GM23338 (cell line): ENCODE results near the gene DOLK. TPM values are rescaled to one million over a fixed set of nuclear protein-coding genes. Genes with fewer than 3 reads are reported as not detected.

Experiments
- ATAC-seq: fragments of 200-7000 bp; cut with Tn5 transposase; 3 replicates; pipeline ENCODE4 v1.9.1; 2020
- DNase-seq: peaks from one replicate; pipeline ENCODE4 v3.0.0-alpha.2; 2015; ENCODE audit warnings: low spot score
- H2AFZ ChIP-seq: fragments of 200-600 bp; sonication (generic); 2 replicates; pipeline ENCODE4 v1.8.0; 2016; ENCODE audit warnings: antibody characterized with exemption, mild to moderate bottlenecking, moderate library complexity
- H3F3A ChIP-seq: fragments of 200-600 bp; sonication (generic); replicated peaks from 2 replicates; pipeline ENCODE4 v1.8.0; 2017; ENCODE audit warnings: antibody characterized with exemption, mixed run types, low read depth
- H3K27ac ChIP-seq: fragments of 200-600 bp; sonication (generic); 2 replicates; pipeline ENCODE4 v1.6.1; 2016; ENCODE audit warnings: low read depth
- H3K27me3 ChIP-seq: fragments of 200-600 bp; sonication (generic); 2 replicates; pipeline ENCODE4 v1.8.0; 2016; ENCODE audit warnings: mild to moderate bottlenecking, mixed run types, moderate library complexity; ENCODE audit not compliant: insufficient read depth
- H3K36me3 ChIP-seq: fragments of 200-600 bp; sonication (generic); 2 replicates; pipeline ENCODE4 v1.8.0; 2016; ENCODE audit warnings: mild to moderate bottlenecking; ENCODE audit not compliant: insufficient read depth
- H3K4me1 ChIP-seq: fragments of 200-600 bp; sonication (generic); 2 replicates; pipeline ENCODE4 v1.8.0; 2016; ENCODE audit warnings: mild to moderate bottlenecking, moderate library complexity; ENCODE audit not compliant: insufficient read depth
- H3K4me2 ChIP-seq: fragments of 200-600 bp; sonication (generic); 2 replicates; pipeline ENCODE4 v1.7.1; 2017; ENCODE audit warnings: mixed run types
- H3K4me3 ChIP-seq: fragments of 200-600 bp; sonication (generic); 2 replicates; pipeline ENCODE4 v1.6.1; 2016; ENCODE audit warnings: mixed run types
- H3K79me2 ChIP-seq: fragments of 200-600 bp; sonication (generic); replicated peaks from 2 replicates; pipeline ENCODE4 v1.8.0; 2017; ENCODE audit warnings: mild to moderate bottlenecking; ENCODE audit not compliant: insufficient read depth
- H3K9me2 ChIP-seq: fragments of 200-600 bp; sonication (generic); 2 replicates; pipeline ENCODE4 v1.8.0; 2017; ENCODE audit not compliant: insufficient read depth
- H4K20me1 ChIP-seq: fragments of 200-600 bp; sonication (generic); replicated peaks from 2 replicates; pipeline ENCODE4 v1.8.0; 2017; ENCODE audit warnings: mild to moderate bottlenecking; ENCODE audit not compliant: insufficient read depth
- H3K27ac Mint-ChIP-seq: 2 replicates; pipeline ENCODE4 v1.8.0; 2020; ENCODE audit warnings: inconsistent platforms, mild to moderate bottlenecking, moderate library complexity, mixed read lengths
- H3K27me3 Mint-ChIP-seq: 3 replicates; pipeline ENCODE4 v1.8.0; 2022; ENCODE audit warnings: low read depth, mild to moderate bottlenecking, moderate library complexity, mixed read lengths, inconsistent platforms; ENCODE audit not compliant: insufficient read depth, poor library complexity
- H3K36me3 Mint-ChIP-seq: 3 replicates; pipeline ENCODE4 v1.8.0; 2021; ENCODE audit warnings: low read depth, mild to moderate bottlenecking, inconsistent platforms, moderate library complexity, mixed read lengths
- H3K4me1 Mint-ChIP-seq: 3 replicates; pipeline ENCODE4 v1.8.0; 2020; ENCODE audit warnings: mild to moderate bottlenecking, inconsistent platforms, mixed read lengths
- H3K4me3 Mint-ChIP-seq: 3 replicates; pipeline ENCODE4 v1.8.0; 2021; ENCODE audit warnings: moderate library complexity, mild to moderate bottlenecking, inconsistent platforms, mixed read lengths
- H3K9me3 Mint-ChIP-seq: 3 replicates; pipeline ENCODE4 v1.8.0; 2020; ENCODE audit warnings: moderate library complexity, mild to moderate bottlenecking, inconsistent platforms, mixed read lengths
- CREB1 ChIP-seq: fragments of 250-450 bp; sonication (Bioruptor Pico); IDR thresholded peaks from 2 replicates; pipeline ENCODE4 v1.5.0; 2020; ENCODE audit warnings: low read depth, mild to moderate bottlenecking, moderate library complexity
- EZH2 ChIP-seq: fragments of 200-600 bp; sonication (generic); IDR thresholded peaks from one replicate; pipeline ENCODE4 v1.8.0; 2017; ENCODE audit warnings: antibody characterized with exemption, mild to moderate bottlenecking, low read depth; ENCODE audit not compliant: unreplicated experiment
- EZH2phosphoT487 ChIP-seq: fragments of 200-600 bp; sonication (generic); IDR thresholded peaks from one replicate; pipeline ENCODE4 v1.8.1; 2018; ENCODE audit warnings: antibody characterized with exemption; ENCODE audit not compliant: unreplicated experiment
- JUNB ChIP-seq: IDR thresholded peaks from one replicate; pipeline ENCODE4 v1.6.1; 2016; ENCODE audit warnings: antibody characterized with exemption; ENCODE audit not compliant: unreplicated experiment
- NANOG ChIP-seq: IDR thresholded peaks from 2 replicates; pipeline ENCODE4 v1.6.1; 2016; ENCODE audit warnings: antibody characterized with exemption, borderline replicate concordance
- POLR2AphosphoS5 ChIP-seq: IDR thresholded peaks from 2 replicates; pipeline ENCODE4 v1.6.1; 2016; ENCODE audit warnings: antibody characterized with exemption, low read depth
- STAT1 ChIP-seq: IDR thresholded peaks from one replicate; pipeline ENCODE4 v1.6.1; 2016; ENCODE audit warnings: antibody characterized with exemption; ENCODE audit not compliant: unreplicated experiment
- ZNF114 ChIP-seq: fragments of 250-450 bp; sonication (Bioruptor Pico); IDR thresholded peaks from 2 replicates; pipeline ENCODE4 v1.5.0; 2020; ENCODE audit warnings: mild to moderate bottlenecking, moderate library complexity
- ZNF331 ChIP-seq: fragments of 250-450 bp; sonication (Bioruptor Pico); IDR thresholded peaks from 2 replicates; pipeline ENCODE4 v1.5.0; 2020; ENCODE audit warnings: low read depth, mild to moderate bottlenecking, moderate library complexity
- ZNF462 ChIP-seq: fragments of 250-450 bp; sonication (Bioruptor Pico); IDR thresholded peaks from 2 replicates; pipeline ENCODE4 v1.5.0; 2020; ENCODE audit warnings: mild to moderate bottlenecking, moderate library complexity
- polyA plus RNA-seq: library from polyadenylated mRNA; unstranded; fragments of >200 nt; fragmentation: Nextera tagmentation; extraction: Ambion mirVana; gene quantifications from 2 replicates; pipeline ENCODE4 v1.2.1, GENCODE V29; 2016
- total RNA-seq: library from RNA; depleted of rRNA; stranded (reverse); fragments of >200 nt; shearing (Covaris generic); gene quantifications from 2 replicates; pipeline ENCODE4 v1.2.3, GENCODE V29; 2014
- TF ChIP-seq, protein P1 (sequence below): IDR thresholded peaks from 2 replicates; pipeline ENCODE4 v1.6.1; 2016; ENCODE audit warnings: antibody characterized with exemption
- TF ChIP-seq, protein P2 (sequence below): IDR thresholded peaks from one replicate; pipeline ENCODE4 v1.6.1; 2018; ENCODE audit warnings: antibody characterized with exemption; ENCODE audit not compliant: unreplicated experiment
- TF ChIP-seq, protein P3 (sequence below), 2 experiments: fragments of 200-600 bp in 1 of 2; sonication (generic) in 1 of 2; conservative IDR thresholded peaks; 2 replicates each; pipeline versions ENCODE4 v1.5.1 to v1.6.1; 2016 to 2017; ENCODE audit warnings: antibody characterized with exemption in 2 of 2, low read depth in 2 of 2, mild to moderate bottlenecking in 2 of 2, moderate library complexity in 1 of 2

The DOLK gene
- total and polyA plus RNA-seq, 2 experiments from 2014 or later = 9.8 to 20.2 TPM

DNA sequence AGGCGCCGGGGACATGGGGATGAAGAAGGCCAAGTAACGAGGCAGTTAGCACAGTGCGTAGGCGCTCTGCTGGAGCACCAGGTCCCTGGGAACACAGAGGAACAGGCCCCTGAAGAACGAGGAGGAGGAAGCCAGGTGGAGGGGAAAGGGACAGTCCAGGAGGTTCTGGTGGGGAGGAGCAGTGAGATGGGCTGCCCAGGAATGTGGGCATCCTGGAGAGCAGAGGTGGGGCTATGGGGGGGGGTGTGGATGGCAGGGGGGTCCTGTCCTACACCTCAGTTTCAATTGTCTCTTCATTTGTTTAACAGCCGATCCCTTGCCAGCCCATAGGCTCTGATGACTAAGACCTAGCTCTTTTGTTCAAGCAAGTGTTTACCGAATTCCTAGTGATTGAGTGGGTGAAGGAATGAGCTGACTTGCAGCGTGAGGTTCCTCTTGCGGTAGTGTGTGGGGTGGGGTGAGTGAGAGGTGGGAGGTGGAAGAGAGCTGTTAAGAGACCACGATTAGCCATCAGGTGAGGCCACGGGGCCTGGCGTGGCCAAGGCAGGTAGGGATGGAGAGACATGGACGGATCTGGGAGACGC lies 35.0 kb downstream of the DOLK start:
- peaks cover 67% of the 10 kb centered on the region for H3K36me3 Mint-ChIP-seq
- H3K9me3 Mint-ChIP-seq = no peaks in the 10 kb centered on the region
- Histone ChIP-seq H2AFZ (no peak overlapping the region), H3K27ac (peak overlapping the region; percentile 94), H3K4me2 (peak overlapping the region; percentile 64), H3K9me2 (no peaks in the 10 kb centered on the region), H3K27me3 (no peaks in the 10 kb centered on the region), H3K79me2 (peaks cover 31% of the 10 kb centered on the region), H3K36me3 (peaks cover 5% of the 10 kb centered on the region; the same call in 1 of the 2 replicates), H3K4me3 (no peak overlapping the region), H3K4me1 (peaks cover 13% of the 10 kb centered on the region), H4K20me1 (peaks cover 16% of the 10 kb centered on the region; the same call in 1 of the 2 replicates), H3F3A (no peaks in the 10 kb centered on the region)
- peaks cover 32% of the 10 kb centered on the region for H3K4me1 Mint-ChIP-seq
- DNase-seq = peak; percentile 53
- no peak overlapping the region; the same call in 2 of the 3 replicates for H3K4me3 Mint-ChIP-seq
- H3K27ac Mint-ChIP-seq = peak overlapping the region; percentile 95
- H3K27me3 Mint-ChIP-seq = peaks cover 6% of the 10 kb centered on the region
- peak; percentile 70 for ATAC-seq
- no peak for TF ChIP-seq ZNF331
- no peak for TF ChIP-seq ZNF462 (CRISPR knock-in tag)
- TF ChIP-seq, protein P1, sequence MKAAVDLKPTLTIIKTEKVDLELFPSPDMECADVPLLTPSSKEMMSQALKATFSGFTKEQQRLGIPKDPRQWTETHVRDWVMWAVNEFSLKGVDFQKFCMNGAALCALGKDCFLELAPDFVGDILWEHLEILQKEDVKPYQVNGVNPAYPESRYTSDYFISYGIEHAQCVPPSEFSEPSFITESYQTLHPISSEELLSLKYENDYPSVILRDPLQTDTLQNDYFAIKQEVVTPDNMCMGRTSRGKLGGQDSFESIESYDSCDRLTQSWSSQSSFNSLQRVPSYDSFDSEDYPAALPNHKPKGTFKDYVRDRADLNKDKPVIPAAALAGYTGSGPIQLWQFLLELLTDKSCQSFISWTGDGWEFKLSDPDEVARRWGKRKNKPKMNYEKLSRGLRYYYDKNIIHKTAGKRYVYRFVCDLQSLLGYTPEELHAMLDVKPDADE = no peak
- TF ChIP-seq STAT1 = no peak
- TF ChIP-seq, protein P2, sequence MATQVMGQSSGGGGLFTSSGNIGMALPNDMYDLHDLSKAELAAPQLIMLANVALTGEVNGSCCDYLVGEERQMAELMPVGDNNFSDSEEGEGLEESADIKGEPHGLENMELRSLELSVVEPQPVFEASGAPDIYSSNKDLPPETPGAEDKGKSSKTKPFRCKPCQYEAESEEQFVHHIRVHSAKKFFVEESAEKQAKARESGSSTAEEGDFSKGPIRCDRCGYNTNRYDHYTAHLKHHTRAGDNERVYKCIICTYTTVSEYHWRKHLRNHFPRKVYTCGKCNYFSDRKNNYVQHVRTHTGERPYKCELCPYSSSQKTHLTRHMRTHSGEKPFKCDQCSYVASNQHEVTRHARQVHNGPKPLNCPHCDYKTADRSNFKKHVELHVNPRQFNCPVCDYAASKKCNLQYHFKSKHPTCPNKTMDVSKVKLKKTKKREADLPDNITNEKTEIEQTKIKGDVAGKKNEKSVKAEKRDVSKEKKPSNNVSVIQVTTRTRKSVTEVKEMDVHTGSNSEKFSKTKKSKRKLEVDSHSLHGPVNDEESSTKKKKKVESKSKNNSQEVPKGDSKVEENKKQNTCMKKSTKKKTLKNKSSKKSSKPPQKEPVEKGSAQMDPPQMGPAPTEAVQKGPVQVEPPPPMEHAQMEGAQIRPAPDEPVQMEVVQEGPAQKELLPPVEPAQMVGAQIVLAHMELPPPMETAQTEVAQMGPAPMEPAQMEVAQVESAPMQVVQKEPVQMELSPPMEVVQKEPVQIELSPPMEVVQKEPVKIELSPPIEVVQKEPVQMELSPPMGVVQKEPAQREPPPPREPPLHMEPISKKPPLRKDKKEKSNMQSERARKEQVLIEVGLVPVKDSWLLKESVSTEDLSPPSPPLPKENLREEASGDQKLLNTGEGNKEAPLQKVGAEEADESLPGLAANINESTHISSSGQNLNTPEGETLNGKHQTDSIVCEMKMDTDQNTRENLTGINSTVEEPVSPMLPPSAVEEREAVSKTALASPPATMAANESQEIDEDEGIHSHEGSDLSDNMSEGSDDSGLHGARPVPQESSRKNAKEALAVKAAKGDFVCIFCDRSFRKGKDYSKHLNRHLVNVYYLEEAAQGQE = no peak
- TF ChIP-seq NANOG = no peak
- TF ChIP-seq, protein P3, sequence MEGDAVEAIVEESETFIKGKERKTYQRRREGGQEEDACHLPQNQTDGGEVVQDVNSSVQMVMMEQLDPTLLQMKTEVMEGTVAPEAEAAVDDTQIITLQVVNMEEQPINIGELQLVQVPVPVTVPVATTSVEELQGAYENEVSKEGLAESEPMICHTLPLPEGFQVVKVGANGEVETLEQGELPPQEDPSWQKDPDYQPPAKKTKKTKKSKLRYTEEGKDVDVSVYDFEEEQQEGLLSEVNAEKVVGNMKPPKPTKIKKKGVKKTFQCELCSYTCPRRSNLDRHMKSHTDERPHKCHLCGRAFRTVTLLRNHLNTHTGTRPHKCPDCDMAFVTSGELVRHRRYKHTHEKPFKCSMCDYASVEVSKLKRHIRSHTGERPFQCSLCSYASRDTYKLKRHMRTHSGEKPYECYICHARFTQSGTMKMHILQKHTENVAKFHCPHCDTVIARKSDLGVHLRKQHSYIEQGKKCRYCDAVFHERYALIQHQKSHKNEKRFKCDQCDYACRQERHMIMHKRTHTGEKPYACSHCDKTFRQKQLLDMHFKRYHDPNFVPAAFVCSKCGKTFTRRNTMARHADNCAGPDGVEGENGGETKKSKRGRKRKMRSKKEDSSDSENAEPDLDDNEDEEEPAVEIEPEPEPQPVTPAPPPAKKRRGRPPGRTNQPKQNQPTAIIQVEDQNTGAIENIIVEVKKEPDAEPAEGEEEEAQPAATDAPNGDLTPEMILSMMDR (conservative IDR thresholded peaks at IDR 0.05; ENCODE audit: low read depth in 2 of 2) = no peak
- no peak for TF ChIP-seq CREB1
- TF ChIP-seq JUNB = no peak
- TF ChIP-seq ZNF114 (CRISPR knock-in tag) = no peak
- no peak for TF ChIP-seq EZH2
- no peak for TF ChIP-seq POLR2AphosphoS5
- TF ChIP-seq EZH2phosphoT487 = no peak
